CD4-positive, alpha-beta T cell treated with Interleukin-21 for 1 hour (primary cell): ENCODE data around the gene AKAP8.

Experiments
- DNase-seq: peaks from one replicate; pipeline ENCODE4 v3.0.0-alpha.2; 2020

AKAP8 gene

GRCh38 chr19:15330801-15331418 is 48.7 kb downstream of the AKAP8 start:
- peak; percentile 51 for DNase-seq

DNA sequence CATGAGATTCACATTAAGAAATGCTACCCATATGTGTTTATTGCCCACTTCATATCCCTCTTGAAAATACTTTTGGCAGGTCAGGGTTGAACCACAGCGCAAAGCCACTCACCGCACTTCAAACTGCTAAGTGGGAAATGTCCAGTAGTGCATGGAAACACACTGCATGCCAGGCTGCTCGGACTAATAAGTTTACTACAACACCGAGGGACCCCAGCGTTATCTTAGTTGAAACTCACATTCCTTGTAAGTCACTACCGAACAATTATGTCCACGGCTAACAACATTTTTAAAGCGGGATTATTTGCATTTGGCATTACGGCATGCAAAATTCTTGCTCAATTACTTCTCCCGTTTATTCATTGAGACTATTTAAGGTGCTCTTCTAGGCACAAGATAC is 51.3 kb downstream of the AKAP8 start:
- no peak for DNase-seq

- no peak for DNase-seq
These were observed 54.6 kb downstream of the AKAP8 start for GRCh38 chr19:15324791-15325519.

- no peak for DNase-seq
These were observed 55.9 kb downstream of the AKAP8 start for GRCh38 chr19:15323496-15324235.

GRCh38 chr19:15321739-15322138 is 57.8 kb downstream of the AKAP8 start:
- DNase-seq = no peak

GRCh38 chr19:15320116-15320515 is 59.5 kb downstream of the AKAP8 start:
- DNase-seq = no peak

- no peak for DNase-seq
These were observed 61.3 kb downstream of the AKAP8 start for GRCh38 chr19:15318241-15318691.

GRCh38 chr19:15317392-15318071 is 62.1 kb downstream of the AKAP8 start:
- no peak for DNase-seq

GRCh38 chr19:15316498-15316897 is 63.1 kb downstream of the AKAP8 start:
- no peak for DNase-seq

DNA sequence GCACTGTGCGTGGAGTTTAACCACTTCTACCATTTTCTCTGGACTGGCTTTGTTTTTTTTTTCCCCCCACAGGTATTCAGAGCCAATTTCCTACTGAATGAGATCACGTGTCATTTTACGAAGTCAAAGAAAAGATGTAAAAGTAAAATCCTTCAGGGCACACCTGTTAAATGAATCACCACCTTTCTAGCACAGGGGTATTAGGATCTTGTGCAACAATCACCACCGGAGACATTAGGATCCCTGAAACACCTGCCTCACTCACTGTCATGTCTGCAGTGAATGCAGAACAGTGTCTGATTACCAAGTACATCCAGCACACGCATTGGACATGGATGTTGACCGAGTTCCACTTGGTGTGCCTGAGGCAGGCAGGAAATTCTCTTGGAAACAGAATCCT is 64.5 kb downstream of the AKAP8 start:
- no peak for DNase-seq

DNA sequence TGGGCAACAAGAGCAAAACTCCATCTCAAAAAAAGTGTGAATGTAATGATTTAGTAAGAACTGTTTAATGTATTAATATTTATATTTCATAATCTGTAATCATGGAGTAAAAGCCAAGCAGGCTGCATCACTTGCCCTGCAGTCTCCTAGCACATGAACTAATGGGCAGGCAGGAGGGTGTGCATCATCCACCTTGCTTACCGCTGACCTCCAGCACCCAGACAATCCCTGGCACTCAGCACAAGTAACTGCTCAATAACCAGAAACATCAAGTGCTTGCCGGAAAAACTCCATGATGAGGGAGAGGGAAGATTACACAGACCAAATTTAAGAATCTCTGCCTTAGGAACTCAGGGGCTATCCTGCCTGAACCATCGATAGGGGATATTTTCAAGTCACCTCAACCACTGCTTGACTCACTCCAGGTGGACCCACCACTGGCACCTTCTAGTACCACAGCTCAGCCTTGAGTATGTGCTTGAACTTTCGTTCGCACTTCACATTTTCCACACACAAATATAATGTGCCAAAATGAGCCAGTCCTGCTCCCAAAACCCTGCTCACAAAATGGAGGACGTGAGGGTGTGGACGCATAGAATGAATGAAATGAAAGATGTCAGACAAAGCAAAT is 65.8 kb downstream of the AKAP8 start:
- no peak for DNase-seq

GRCh38 chr19:15307169-15307568 is 72.4 kb downstream of the AKAP8 start:
- DNase-seq = no peak

GRCh38 chr19:15305582-15306334 is 73.8 kb downstream of the AKAP8 start:
- DNase-seq = no peak

- no peak for DNase-seq
These were observed 75.4 kb downstream of the AKAP8 start for GRCh38 chr19:15304140-15304705.
